ENCODE data around the gene LYRM7. TPM values are rescaled to one million over a fixed set of nuclear protein-coding genes. Genes with fewer than 3 reads are reported as not detected.

LYRM7 gene
- total RNA-seq, 1 donor from 2014 or later = 9.1 TPM

- Mint-ChIP-seq H3K27me3 (ENCODE audit: unreplicated experiment) (no peaks in the 10 kb centered on the region), H3K36me3 (ENCODE audit: unreplicated experiment) (no peaks in the 10 kb centered on the region), H3K4me1 (ENCODE audit: unreplicated experiment) (no peaks in the 10 kb centered on the region), H3K4me3 (ENCODE audit: unreplicated experiment) (no peak overlapping the region), H3K27ac (ENCODE audit: unreplicated experiment) (no peak overlapping the region), H3K9me3 (ENCODE audit: unreplicated experiment) (no peaks in the 10 kb centered on the region)
- no peak for DNase-seq (ENCODE audit: extremely low spot score, unreplicated experiment)
- no peak for TF ChIP-seq CTCF (IDR thresholded peaks at IDR 0.05)
These were observed 58.9 kb downstream of the LYRM7 start for GRCh38 chr5:131229623-131230022.

- Mint-ChIP-seq H3K4me3 (ENCODE audit: unreplicated experiment) (no peak overlapping the region), H3K9me3 (ENCODE audit: unreplicated experiment) (no peaks in the 10 kb centered on the region), H3K27me3 (ENCODE audit: unreplicated experiment) (no peaks in the 10 kb centered on the region), H3K4me1 (ENCODE audit: unreplicated experiment) (no peaks in the 10 kb centered on the region), H3K27ac (ENCODE audit: unreplicated experiment) (no peak overlapping the region), H3K36me3 (ENCODE audit: unreplicated experiment) (no peaks in the 10 kb centered on the region)
- TF ChIP-seq CTCF (IDR thresholded peaks at IDR 0.05) = no peak
- DNase-seq (ENCODE audit: extremely low spot score, unreplicated experiment) = no peak
These were observed 59.7 kb downstream of the LYRM7 start for GRCh38 chr5:131230406-131230805.

GRCh38 chr5:131239686-131240085 lies 68.9 kb downstream of the LYRM7 start:
- no peak for TF ChIP-seq CTCF (IDR thresholded peaks at IDR 0.05)
- Mint-ChIP-seq H3K27me3 (ENCODE audit: unreplicated experiment) (no peaks in the 10 kb centered on the region), H3K4me3 (ENCODE audit: unreplicated experiment) (no peak overlapping the region)

GRCh38 chr5:131242728-131243255 lies 72.0 kb downstream of the LYRM7 start:
- no peak overlapping the region for H3K4me3 Mint-ChIP-seq (ENCODE audit: unreplicated experiment)

More at GRCh38 chr5:131239686-131240085, 68.9 kb downstream of the LYRM7 start:
- Mint-ChIP-seq H3K27ac (ENCODE audit: unreplicated experiment) (no peak overlapping the region), H3K9me3 (ENCODE audit: unreplicated experiment) (no peaks in the 10 kb centered on the region), H3K36me3 (ENCODE audit: unreplicated experiment) (no peaks in the 10 kb centered on the region), H3K4me1 (ENCODE audit: unreplicated experiment) (peaks cover 8% of the 10 kb centered on the region)
- DNase-seq (ENCODE audit: extremely low spot score, unreplicated experiment) = no peak

GRCh38 chr5:131245312-131245711 lies 74.6 kb downstream of the LYRM7 start:
- no peak for DNase-seq (ENCODE audit: extremely low spot score, unreplicated experiment)
- Mint-ChIP-seq H3K9me3 (ENCODE audit: unreplicated experiment) (peaks cover 3% of the 10 kb centered on the region), H3K27me3 (ENCODE audit: unreplicated experiment) (no peaks in the 10 kb centered on the region), H3K4me1 (ENCODE audit: unreplicated experiment) (peaks cover 8% of the 10 kb centered on the region), H3K27ac (ENCODE audit: unreplicated experiment) (no peak overlapping the region), H3K4me3 (ENCODE audit: unreplicated experiment) (no peak overlapping the region), H3K36me3 (ENCODE audit: unreplicated experiment) (peaks cover 2% of the 10 kb centered on the region)
- no peak for TF ChIP-seq CTCF (IDR thresholded peaks at IDR 0.05)

More at GRCh38 chr5:131242728-131243255, 72.0 kb downstream of the LYRM7 start:
- H3K4me1 Mint-ChIP-seq (ENCODE audit: unreplicated experiment) = peaks cover 8% of the 10 kb centered on the region
- no peak for DNase-seq (ENCODE audit: extremely low spot score, unreplicated experiment)
- H3K9me3 Mint-ChIP-seq (ENCODE audit: unreplicated experiment) = peaks cover 3% of the 10 kb centered on the region
- peak overlapping the region; percentile 20 for H3K27ac Mint-ChIP-seq (ENCODE audit: unreplicated experiment)
- peaks cover 2% of the 10 kb centered on the region for H3K36me3 Mint-ChIP-seq (ENCODE audit: unreplicated experiment)
- TF ChIP-seq CTCF (IDR thresholded peaks at IDR 0.05) = no peak
- H3K27me3 Mint-ChIP-seq (ENCODE audit: unreplicated experiment) = no peaks in the 10 kb centered on the region
